PC-3 (cell line): Measurements from ENCODE around the gene B4GALT1. TPM values are rescaled to one million over a fixed set of nuclear protein-coding genes. Genes with fewer than 3 reads are reported as not detected.

ENCODE experiments used
- ATAC-seq: fragments of 200-7000 bp; cut with Tn5 transposase; 2 replicates; pipeline ENCODE4 v1.9.1; 2020; ENCODE audit warnings: mild to moderate bottlenecking, moderate library complexity
- Bru-seq: library from RNA; stranded (reverse); fragments of 400-500 nt; gene quantifications from one replicate; lab custom pipeline; 2021; lab: Mats Ljungman, UMichigan
- BruChase-seq, 2 experiments: library from RNA; stranded (reverse); fragments of 400-500 nt; gene quantifications; one replicate each; lab custom pipeline; 2021; lab: Mats Ljungman, UMichigan
- BruUV-seq: library from RNA; stranded (reverse); fragments of 400-500 nt; replicated peaks from 2 replicates; lab custom pipeline; 2021; lab: Mats Ljungman, UMichigan
- CTCF ChIA-PET: fragments of 300-600 bp; sonication (Branson Sonifier 250); formaldehyde crosslinking; loops from one replicate; lab custom pipeline; 2022; ENCODE audit warnings: antibody characterized with exemption; lab: Charles Lee
- POLR2A ChIA-PET: fragments of 300-600 bp; sonication (Branson Sonifier 250); formaldehyde crosslinking; loops from one replicate; lab custom pipeline; 2022; ENCODE audit warnings: antibody characterized with exemption; ENCODE audit not compliant: unreplicated experiment; lab: Charles Lee
- DNase-seq: peaks from one replicate; pipeline ENCODE4 v3.0.0-alpha.2; 2015
- H2AFZ ChIP-seq: fragments of 300-600 bp; sonication (generic); 2 replicates; pipeline ENCODE4 v1.6.0; 2016; ENCODE audit warnings: antibody characterized with exemption, low read length
- H3F3A ChIP-seq: fragments of 300-600 bp; sonication (generic); one replicate; pipeline ENCODE4 v1.6.0; 2017; ENCODE audit warnings: antibody characterized with exemption, low read length, control low read depth, mild to moderate bottlenecking; ENCODE audit not compliant: unreplicated experiment
- H3K27ac ChIP-seq: fragments of 300-600 bp; sonication (generic); 2 replicates; pipeline ENCODE4 v1.5.1; 2016; ENCODE audit warnings: mild to moderate bottlenecking, low read length
- H3K27me3 ChIP-seq: fragments of 300-600 bp; sonication (generic); 2 replicates; pipeline ENCODE4 v1.6.1; 2016; ENCODE audit warnings: low read length, mixed read lengths
- H3K36me3 ChIP-seq: fragments of 300-600 bp; sonication (generic); 2 replicates; pipeline ENCODE4 v1.6.1; 2016; ENCODE audit warnings: low read depth, mixed run types, low read length, mixed read lengths
- H3K4me1 ChIP-seq: fragments of 300-600 bp; sonication (generic); 2 replicates; pipeline ENCODE4 v1.5.1; 2016; ENCODE audit warnings: low read length; ENCODE audit not compliant: insufficient read depth
- H3K4me2 ChIP-seq: fragments of 300-600 bp; sonication (generic); 2 replicates; pipeline ENCODE4 v1.6.0; 2016; ENCODE audit warnings: low read length
- H3K4me3 ChIP-seq: fragments of 300-600 bp; sonication (generic); 2 replicates; pipeline ENCODE4 v1.5.1; 2016; ENCODE audit warnings: mild to moderate bottlenecking, low read length, mixed read lengths
- H3K79me2 ChIP-seq: fragments of 300-600 bp; sonication (generic); 2 replicates; pipeline ENCODE4 v1.6.1; 2017; ENCODE audit warnings: low read length, mixed read lengths
- H3K9ac ChIP-seq: fragments of 300-600 bp; sonication (generic); 2 replicates; pipeline ENCODE4 v1.6.0; 2016; ENCODE audit warnings: mild to moderate bottlenecking, low read length
- H3K9me2 ChIP-seq: fragments of 300-600 bp; sonication (generic); replicated peaks from 2 replicates; pipeline ENCODE4 v1.6.1; 2016; ENCODE audit warnings: mixed run types, low read length, mixed read lengths
- H3K9me3 ChIP-seq: fragments of 300-600 bp; sonication (generic); 2 replicates; pipeline ENCODE4 v1.6.1; 2016; ENCODE audit warnings: low read length, mixed read lengths
- H4K20me1 ChIP-seq: fragments of 300-600 bp; sonication (generic); 2 replicates; pipeline ENCODE4 v1.6.1; 2016; ENCODE audit warnings: low read length, mixed read lengths
- CTCF ChIP-seq: fragments of 300-600 bp; sonication (generic); conservative IDR thresholded peaks from 2 replicates; pipeline ENCODE4 v1.5.1; 2017; ENCODE audit warnings: antibody characterized with exemption, low read depth, mild to moderate bottlenecking, low read length
- EZH2 ChIP-seq: fragments of 300-600 bp; sonication (generic); IDR thresholded peaks from one replicate; pipeline ENCODE4 v1.6.1; 2017; ENCODE audit warnings: antibody characterized with exemption, mild to moderate bottlenecking, low read length; ENCODE audit not compliant: unreplicated experiment
- EZH2phosphoT487 ChIP-seq: fragments of 300-600 bp; sonication (generic); IDR thresholded peaks from 2 replicates; pipeline ENCODE4 v1.6.1; 2018; ENCODE audit warnings: mild to moderate bottlenecking, antibody characterized with exemption, low read length, borderline replicate concordance
- intact Hi-C: fragments of 100-400 bp; cut with micrococcal nuclease; formaldehyde crosslinking; loops from 2 replicates; pipeline ENCODE4 v1.9.0; 2023
- long read RNA-seq: library from polyadenylated mRNA; unstranded; transcript quantifications from one replicate; pipeline ENCODE4 v2.0.0, GENCODE V29; 2021; ENCODE audit not compliant: unreplicated experiment
- total RNA-seq: library from RNA; depleted of rRNA; stranded (reverse); fragments of >200 nt; gene quantifications from 2 replicates; pipeline ENCODE4 v1.2.3, GENCODE V29; 2014; rRNA removed

The B4GALT1 gene, protein sequence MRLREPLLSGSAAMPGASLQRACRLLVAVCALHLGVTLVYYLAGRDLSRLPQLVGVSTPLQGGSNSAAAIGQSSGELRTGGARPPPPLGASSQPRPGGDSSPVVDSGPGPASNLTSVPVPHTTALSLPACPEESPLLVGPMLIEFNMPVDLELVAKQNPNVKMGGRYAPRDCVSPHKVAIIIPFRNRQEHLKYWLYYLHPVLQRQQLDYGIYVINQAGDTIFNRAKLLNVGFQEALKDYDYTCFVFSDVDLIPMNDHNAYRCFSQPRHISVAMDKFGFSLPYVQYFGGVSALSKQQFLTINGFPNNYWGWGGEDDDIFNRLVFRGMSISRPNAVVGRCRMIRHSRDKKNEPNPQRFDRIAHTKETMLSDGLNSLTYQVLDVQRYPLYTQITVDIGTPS
- total RNA-seq (14.8 and 23.1 TPM in 2 replicates), Bru-seq, nascent RNA (percentile 76 among the genes with signal in this experiment), BruChase-seq, experiment 1, labeled RNA remaining after a 6-hour chase (percentile 82 among the genes with signal in this experiment), BruChase-seq, experiment 2, labeled RNA remaining after a 2-hour chase (percentile 72 among the genes with signal in this experiment)
- long read RNA-seq, full-length matches to known transcripts, result 3 of 21 reads
- long read RNA-seq, partial matches to known transcripts, result 0 of 21 reads
- long read RNA-seq, other reads (novel, unspliced or antisense), result 18 of 21 reads

GRCh38 chr9:33167084-33167971 is at the start of gene B4GALT1:
Gene B4GALT1, minus strand, starts transcription at chr9:33167336. Its CDS starts 167 bp downstream, at chr9:33167169.
- Histone ChIP-seq H3K9me2 (no peaks in the 10 kb centered on the region), H3K4me1 (peaks cover 42% of the 10 kb centered on the region), H3K27ac (peak within 1 kb of the TSS; percentile 53), H3K4me2 (peak within 1 kb of the TSS; percentile 86), H3K9ac (peak within 1 kb of the TSS; percentile 92), H3K27me3 (no peaks in the 10 kb centered on the region), H3K4me3 (peak within 1 kb of the TSS; percentile 93), H3K36me3 (no peaks in the 10 kb centered on the region), H2AFZ (peak within 1 kb of the TSS; percentile 92), H4K20me1 (no peaks in the 10 kb centered on the region), H3F3A (peaks cover under 1% of the 10 kb centered on the region), H3K79me2 (peaks cover 47% of the 10 kb centered on the region), H3K9me3 (no peaks in the 10 kb centered on the region)
- no peak for TF ChIP-seq EZH2phosphoT487
- TF ChIP-seq CTCF, result no peak
- TF ChIP-seq EZH2, result no peak
- BruUV-seq, result TSS peak; percentile 79
- intact Hi-C loops, result loop anchor here (1.0 to 5.0 kb wide), 4 partner anchors 35 to 86 kb away; no protein-coding TSS in a partner anchor
- CTCF ChIA-PET, result interaction anchor here (0.6 kb wide), 1 partner anchor 40 kb away, joined by 9 read pairs; no protein-coding TSS in a partner anchor
- POLR2A ChIA-PET, result interaction anchor here (0.6 to 0.7 kb wide), 3 partner anchors 16 to 120 kb away, joined by 4 to 24 read pairs (median 6); no protein-coding TSS in a partner anchor
- ATAC-seq (peak; percentile 80), DNase-seq (peak; percentile 86)

DNA sequence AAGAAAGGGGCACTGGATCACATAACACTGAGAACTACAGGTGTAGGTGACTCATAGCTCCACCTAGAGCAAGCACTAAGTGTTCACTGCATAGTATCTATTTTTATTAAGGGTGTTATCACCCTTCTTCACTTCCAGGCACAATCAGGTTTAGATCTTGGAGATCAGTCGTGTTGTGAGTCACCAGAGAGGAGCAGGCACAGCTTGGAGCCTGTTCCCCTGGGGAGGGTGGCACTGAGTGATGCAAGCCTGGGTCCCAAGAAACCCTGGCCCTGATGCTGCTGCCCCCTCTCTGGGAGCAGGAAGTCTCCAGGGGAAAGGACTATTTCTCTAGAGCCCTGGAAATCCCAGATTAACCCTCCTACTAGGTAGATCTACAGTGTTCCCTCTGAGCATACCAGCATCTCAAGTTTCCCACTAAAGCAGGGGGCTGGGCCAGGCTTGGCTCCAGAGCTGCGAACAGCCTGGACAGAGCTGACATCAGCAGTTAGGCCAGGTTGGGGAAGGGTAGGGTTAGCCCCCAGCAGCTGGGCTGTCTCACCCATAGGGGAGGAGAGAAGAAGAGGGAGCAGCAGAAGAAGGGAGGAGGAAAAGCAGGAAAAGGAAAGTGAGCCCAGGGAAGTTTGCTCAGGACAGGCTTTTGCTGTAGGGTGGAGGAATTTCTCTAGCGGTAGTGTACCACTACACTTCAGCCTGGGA is 44.7 kb upstream of the B4GALT1 start:
- POLR2A ChIA-PET, result no interaction called here
- no TSS peak for BruUV-seq
- TF ChIP-seq CTCF (peak; percentile 30; the same call in 1 of the 2 replicates), EZH2phosphoT487 (no peak)

More for the DNA sequence above, 44.7 kb upstream of the B4GALT1 start:
- no peaks in the 10 kb centered on the region for H4K20me1 ChIP-seq
- H3K36me3 ChIP-seq, result no peaks in the 10 kb centered on the region
- H3K9me2 ChIP-seq, result no peaks in the 10 kb centered on the region
- H3K9me3 ChIP-seq, result no peaks in the 10 kb centered on the region
- CTCF ChIA-PET, result no interaction called here
- H3K79me2 ChIP-seq, result no peaks in the 10 kb centered on the region
- no peak overlapping the region for H3K4me2 ChIP-seq
- ATAC-seq (peak; percentile 76), DNase-seq (peak; percentile 66)
- peak overlapping the region; percentile 39 for H3K27ac ChIP-seq
- intact Hi-C loops, result no loop called here
- H3K4me1 ChIP-seq, result peaks cover 11% of the 10 kb centered on the region
- H3K4me3 ChIP-seq, result no peak overlapping the region
- no peaks in the 10 kb centered on the region for H3F3A ChIP-seq
- H2AFZ ChIP-seq, result no peak overlapping the region
- H3K27me3 ChIP-seq, result no peaks in the 10 kb centered on the region
- no peak overlapping the region for H3K9ac ChIP-seq
